GM12873 (cell line): ENCODE results near the gene ST7.

Source experiments
- TF ChIP-seq, protein P1 (sequence below): IDR thresholded peaks from 2 replicates; pipeline ENCODE4 v1.5.1; 2012; ENCODE audit warnings: low read depth, mild to moderate bottlenecking, moderate library complexity, low read length, control low read depth; ENCODE audit not compliant: insufficient read depth; ENCODE audit errors: missing control alignments

Gene ST7

DNA sequence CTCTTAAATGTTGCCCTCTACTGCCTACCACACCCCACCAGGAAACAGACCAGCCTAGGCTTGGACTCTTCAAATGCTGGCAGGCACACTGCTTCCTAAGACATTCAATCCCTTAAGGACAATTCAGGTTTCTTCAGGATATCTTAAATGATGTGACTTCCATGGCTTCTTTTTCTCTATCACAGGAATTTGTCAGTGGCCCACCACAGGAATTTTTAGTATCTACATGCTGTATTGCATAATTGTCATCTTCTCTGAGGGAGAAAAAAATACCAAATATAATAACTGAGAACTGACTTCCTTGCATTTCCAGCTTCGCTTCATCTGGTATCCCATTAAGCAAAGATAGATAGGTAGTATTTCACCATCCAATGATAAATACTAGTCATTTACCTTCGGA, 240.3 kb downstream of the ST7 start:
- TF ChIP-seq, protein P1, sequence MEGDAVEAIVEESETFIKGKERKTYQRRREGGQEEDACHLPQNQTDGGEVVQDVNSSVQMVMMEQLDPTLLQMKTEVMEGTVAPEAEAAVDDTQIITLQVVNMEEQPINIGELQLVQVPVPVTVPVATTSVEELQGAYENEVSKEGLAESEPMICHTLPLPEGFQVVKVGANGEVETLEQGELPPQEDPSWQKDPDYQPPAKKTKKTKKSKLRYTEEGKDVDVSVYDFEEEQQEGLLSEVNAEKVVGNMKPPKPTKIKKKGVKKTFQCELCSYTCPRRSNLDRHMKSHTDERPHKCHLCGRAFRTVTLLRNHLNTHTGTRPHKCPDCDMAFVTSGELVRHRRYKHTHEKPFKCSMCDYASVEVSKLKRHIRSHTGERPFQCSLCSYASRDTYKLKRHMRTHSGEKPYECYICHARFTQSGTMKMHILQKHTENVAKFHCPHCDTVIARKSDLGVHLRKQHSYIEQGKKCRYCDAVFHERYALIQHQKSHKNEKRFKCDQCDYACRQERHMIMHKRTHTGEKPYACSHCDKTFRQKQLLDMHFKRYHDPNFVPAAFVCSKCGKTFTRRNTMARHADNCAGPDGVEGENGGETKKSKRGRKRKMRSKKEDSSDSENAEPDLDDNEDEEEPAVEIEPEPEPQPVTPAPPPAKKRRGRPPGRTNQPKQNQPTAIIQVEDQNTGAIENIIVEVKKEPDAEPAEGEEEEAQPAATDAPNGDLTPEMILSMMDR = no peak

DNA sequence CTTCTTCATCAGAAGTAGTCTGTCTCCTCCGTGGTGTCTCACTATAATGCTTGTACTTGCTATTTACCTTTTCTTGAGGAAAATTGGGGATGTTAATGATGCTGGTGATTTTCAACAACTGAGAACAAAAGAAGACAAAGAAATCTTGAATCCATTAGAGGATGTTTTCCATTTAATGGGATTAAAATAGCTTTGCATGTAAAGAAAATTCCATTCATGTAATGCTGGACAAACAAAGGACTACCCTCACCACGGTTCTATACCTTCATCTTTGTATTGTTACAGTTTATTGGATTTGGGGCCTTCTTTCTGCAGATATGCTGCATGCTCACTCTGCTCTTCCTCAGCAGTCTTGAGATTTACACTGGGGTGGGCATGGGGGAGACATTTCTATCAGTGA, 241.1 kb downstream of the ST7 start:
- TF ChIP-seq, protein P1 = no peak

DNA sequence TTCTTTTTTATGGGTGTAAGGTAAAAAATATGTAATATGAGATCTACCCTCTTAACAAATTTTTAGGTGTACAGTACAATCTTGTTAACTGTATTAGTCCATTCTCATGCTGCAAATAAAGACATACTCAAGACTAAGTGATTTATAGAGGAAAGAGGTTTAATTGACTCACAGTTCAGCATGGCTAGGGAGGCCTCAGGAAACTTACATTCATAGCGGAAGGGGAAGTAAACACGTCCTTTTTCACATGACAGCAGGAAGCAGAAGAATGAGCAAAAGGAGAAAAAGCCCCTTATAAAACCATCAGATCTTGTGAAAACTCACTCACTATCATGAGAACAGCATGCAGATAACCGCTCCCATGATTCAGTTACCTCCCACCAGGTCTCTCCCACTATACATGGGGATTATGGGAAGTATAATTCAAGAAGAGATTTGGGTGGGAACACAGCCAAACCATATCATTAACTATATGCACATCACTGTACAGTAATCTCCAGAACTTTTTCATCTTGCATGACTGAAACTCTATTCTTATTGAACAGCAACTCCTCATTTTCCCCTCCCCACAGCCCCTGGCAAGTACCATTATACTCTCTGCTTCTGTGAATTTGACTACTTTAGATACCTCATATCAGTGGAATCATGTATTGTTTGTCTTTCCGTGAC, 242.2 kb downstream of the ST7 start:
- TF ChIP-seq, protein P1 = no peak

DNA sequence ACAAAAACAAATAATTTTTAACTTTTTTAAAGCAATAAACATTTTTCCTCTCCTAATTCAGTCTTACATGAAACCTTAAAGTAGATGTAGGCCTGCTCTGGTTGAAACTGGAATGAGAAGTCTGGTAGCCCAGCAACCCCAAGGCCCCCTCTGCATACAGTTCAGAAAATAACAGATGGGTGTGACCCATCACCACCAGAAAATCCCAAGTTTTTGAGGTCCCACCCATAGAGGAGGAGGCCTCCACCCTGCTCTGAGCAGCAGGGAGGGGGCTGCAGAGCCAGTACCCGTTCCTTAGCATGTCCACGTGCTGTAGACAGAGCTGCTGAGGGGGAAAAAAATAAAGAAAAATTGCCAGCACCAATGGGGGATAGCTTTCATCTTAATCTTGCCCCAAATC, 246.8 kb downstream of the ST7 start:
- TF ChIP-seq, protein P1 = no peak

DNA sequence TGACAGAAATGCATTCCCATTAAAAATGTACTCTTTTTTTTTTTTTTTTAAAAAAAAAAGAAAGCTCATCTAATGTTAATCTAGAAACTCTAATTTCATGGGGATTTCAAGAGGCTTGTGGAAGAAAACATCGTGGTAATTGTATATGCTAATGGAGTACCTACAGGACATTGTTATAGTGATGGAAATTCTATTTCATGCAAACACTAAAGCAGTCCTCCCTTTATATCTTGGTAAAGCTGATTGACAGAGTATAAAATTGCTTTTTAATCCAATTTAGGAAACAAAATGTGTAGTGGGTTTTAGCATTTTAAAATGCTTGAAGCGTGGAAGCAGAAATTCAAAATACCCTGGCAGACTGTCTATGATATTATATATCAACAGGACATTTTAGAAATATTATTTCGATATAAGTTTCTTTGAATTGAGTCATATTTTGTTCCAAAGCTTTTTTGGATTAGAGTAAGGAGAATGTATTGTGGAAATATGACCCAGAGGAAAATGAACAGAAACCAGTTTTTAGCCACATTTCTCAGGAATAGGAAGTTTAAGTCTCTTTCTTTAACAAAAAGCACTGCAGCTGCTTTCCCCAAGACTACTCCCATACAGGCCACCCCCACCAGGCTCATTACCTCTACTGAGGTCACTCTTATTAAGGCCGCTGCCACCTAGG, 247.6 kb downstream of the ST7 start:
- TF ChIP-seq, protein P1 = no peak

DNA sequence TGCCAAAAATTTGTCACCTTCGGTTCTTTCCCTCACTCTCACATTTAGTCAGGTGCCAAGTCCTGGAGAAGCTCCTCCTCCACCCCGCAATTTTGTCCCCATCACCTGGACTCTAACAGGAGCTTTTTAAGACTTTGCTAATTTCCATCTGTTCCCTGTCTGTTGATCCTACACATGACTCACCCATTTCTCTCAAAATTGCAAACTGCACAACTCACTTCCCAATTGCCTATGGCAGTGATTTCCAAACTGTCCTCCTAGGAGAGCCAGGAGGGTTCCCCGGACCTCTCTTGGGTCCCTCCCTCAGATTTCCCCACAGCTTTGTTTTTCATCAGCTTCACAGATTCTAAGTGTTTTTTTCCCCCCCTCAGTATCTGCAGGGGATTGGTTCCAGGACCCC, 249.2 kb downstream of the ST7 start:
- TF ChIP-seq, protein P1 = no peak

DNA sequence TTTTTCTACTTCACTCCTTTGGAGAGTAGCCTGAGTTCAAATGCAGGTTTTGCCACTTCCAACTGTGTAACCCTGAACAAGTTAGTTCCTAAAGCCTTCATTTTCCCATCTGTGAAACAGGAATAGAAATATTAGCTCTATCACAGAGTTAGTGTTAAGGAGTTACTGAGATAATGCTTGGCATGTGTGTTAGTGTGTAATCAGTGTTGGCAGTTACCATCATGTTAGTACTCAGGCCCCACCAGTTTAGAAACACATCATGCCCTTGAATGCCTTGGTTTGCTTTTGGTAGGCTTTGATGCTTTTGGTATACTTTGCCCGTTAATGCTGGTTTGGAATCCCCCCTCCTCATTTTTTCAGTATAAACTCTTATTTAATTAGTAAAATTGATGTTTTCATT, 249.9 kb downstream of the ST7 start:
- TF ChIP-seq, protein P1 = no peak
